Smooth muscle cell (in vitro differentiated cells): ENCODE data around the gene GMEB1. TPM values are rescaled to one million over a fixed set of nuclear protein-coding genes. Genes with fewer than 3 reads are reported as not detected.
A peak's percentile ranks its signal among the peaks of the same experiment; 100 is the strongest.
"Not testable (repeated sequence)": the region's sequence is repeated elsewhere in the genome, so short reads cannot be mapped to it uniquely, and the experiment has no call there.

Experiments
- DNase-seq: peaks from one replicate; lab custom pipeline; 2025; ENCODE audit not compliant: unreplicated experiment; lab: John Stamatoyannopoulos, UW
- H2AFZ ChIP-seq: fragments of 200-600 bp; sonication (generic); 2 replicates; pipeline ENCODE4 v1.6.0; 2016; ENCODE audit warnings: antibody characterized with exemption, low read depth, mild to moderate bottlenecking
- H3F3A ChIP-seq: fragments of 200-600 bp; sonication (generic); 2 replicates; pipeline ENCODE4 v1.6.0; 2017; ENCODE audit warnings: antibody characterized with exemption, low read depth
- H3K27ac ChIP-seq: fragments of 200-600 bp; sonication (generic); 2 replicates; pipeline ENCODE4 v1.5.1; 2016; ENCODE audit warnings: low read depth, mild to moderate bottlenecking
- H3K27me3 ChIP-seq: fragments of 200-600 bp; sonication (generic); 2 replicates; pipeline ENCODE4 v1.6.1; 2016; ENCODE audit warnings: low read depth, mild to moderate bottlenecking
- H3K36me3 ChIP-seq: fragments of 200-600 bp; sonication (generic); 2 replicates; pipeline ENCODE4 v1.5.1; 2016; ENCODE audit warnings: low read depth
- H3K4me1 ChIP-seq: fragments of 200-600 bp; sonication (generic); 2 replicates; pipeline ENCODE4 v1.5.1; 2016; ENCODE audit warnings: low read depth
- H3K4me2 ChIP-seq: fragments of 200-600 bp; sonication (generic); 2 replicates; pipeline ENCODE4 v1.6.0; 2016; ENCODE audit warnings: mild to moderate bottlenecking
- H3K4me3 ChIP-seq: fragments of 200-600 bp; sonication (generic); 2 replicates; pipeline ENCODE4 v1.5.1; 2016; ENCODE audit warnings: mild to moderate bottlenecking
- H3K79me2 ChIP-seq: fragments of 200-600 bp; sonication (generic); 2 replicates; pipeline ENCODE4 v1.6.0; 2016; ENCODE audit warnings: low read depth, mild to moderate bottlenecking
- H3K9ac ChIP-seq: fragments of 200-600 bp; sonication (generic); 2 replicates; pipeline ENCODE4 v1.6.0; 2016; ENCODE audit warnings: low read depth
- H3K9me3 ChIP-seq: fragments of 200-600 bp; sonication (generic); replicated peaks from 2 replicates; pipeline ENCODE4 v1.5.1; 2016; ENCODE audit warnings: low read depth
- H4K20me1 ChIP-seq: fragments of 200-600 bp; sonication (generic); 2 replicates; pipeline ENCODE4 v1.6.0; 2016; ENCODE audit warnings: low read depth
- WGBS: methylation state at CpG from one replicate; pipeline ENCODE4 v1.1.7; 2016; ENCODE audit warnings: low lambda C conversion rate; 5-methylcytosine and 5-hydroxymethylcytosine counted together
- polyA plus RNA-seq: library from polyadenylated mRNA; unstranded; fragments of >200 nt; fragmentation: Nextera tagmentation; extraction: Ambion mirVana; gene quantifications from 2 replicates; pipeline ENCODE4 v1.2.1, GENCODE V29; 2016
- total RNA-seq: library from RNA; depleted of rRNA; stranded (reverse); fragments of >200 nt; gene quantifications from 2 replicates; pipeline ENCODE4 v1.2.3, GENCODE V29; 2014
- TF ChIP-seq, protein P1 (sequence below): fragments of 200-600 bp; sonication (generic); IDR thresholded peaks from 2 replicates; pipeline ENCODE4 v1.5.1; 2017; ENCODE audit warnings: borderline replicate concordance, mild to moderate bottlenecking, antibody characterized with exemption; ENCODE audit not compliant: insufficient read depth, poor library complexity, severe bottlenecking

Gene GMEB1
- total and polyA plus RNA-seq, 2 experiments from 2014 or later: 13.0 to 16.3 TPM

- Histone ChIP-seq H3K4me3 (peak within 1 kb of the TSS; percentile 41), H3K9me3 (no peaks in the 10 kb centered on the region), H3K27ac (peak within 1 kb of the TSS; percentile 99), H3F3A (no peaks in the 10 kb centered on the region), H3K79me2 (no peaks in the 10 kb centered on the region), H3K27me3 (no peaks in the 10 kb centered on the region), H4K20me1 (no peaks in the 10 kb centered on the region), H3K4me2 (peak within 1 kb of the TSS; percentile 80), H3K4me1 (peaks cover 4% of the 10 kb centered on the region), H3K36me3 (no peaks in the 10 kb centered on the region), H3K9ac (peak within 1 kb of the TSS; percentile 98), H2AFZ (peak within 1 kb of the TSS; percentile 73)
- TF ChIP-seq, protein P1, sequence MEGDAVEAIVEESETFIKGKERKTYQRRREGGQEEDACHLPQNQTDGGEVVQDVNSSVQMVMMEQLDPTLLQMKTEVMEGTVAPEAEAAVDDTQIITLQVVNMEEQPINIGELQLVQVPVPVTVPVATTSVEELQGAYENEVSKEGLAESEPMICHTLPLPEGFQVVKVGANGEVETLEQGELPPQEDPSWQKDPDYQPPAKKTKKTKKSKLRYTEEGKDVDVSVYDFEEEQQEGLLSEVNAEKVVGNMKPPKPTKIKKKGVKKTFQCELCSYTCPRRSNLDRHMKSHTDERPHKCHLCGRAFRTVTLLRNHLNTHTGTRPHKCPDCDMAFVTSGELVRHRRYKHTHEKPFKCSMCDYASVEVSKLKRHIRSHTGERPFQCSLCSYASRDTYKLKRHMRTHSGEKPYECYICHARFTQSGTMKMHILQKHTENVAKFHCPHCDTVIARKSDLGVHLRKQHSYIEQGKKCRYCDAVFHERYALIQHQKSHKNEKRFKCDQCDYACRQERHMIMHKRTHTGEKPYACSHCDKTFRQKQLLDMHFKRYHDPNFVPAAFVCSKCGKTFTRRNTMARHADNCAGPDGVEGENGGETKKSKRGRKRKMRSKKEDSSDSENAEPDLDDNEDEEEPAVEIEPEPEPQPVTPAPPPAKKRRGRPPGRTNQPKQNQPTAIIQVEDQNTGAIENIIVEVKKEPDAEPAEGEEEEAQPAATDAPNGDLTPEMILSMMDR: no peak
- 5% methylated on average over 28 of the region's 28 CpGs for WGBS
- peak; percentile 36 for DNase-seq
These were observed 19.9 kb upstream of the GMEB1 start, which contains the start of gene RNU11 for GRCh38 chr1:28648474-28649198. TSS of gene RNU11 (plus strand) at chr1:28648600.

- not testable (repeated sequence) for H4K20me1 ChIP-seq, H3K9ac ChIP-seq, H2AFZ ChIP-seq, H3K4me2 ChIP-seq, DNase-seq, H3K27ac ChIP-seq, H3F3A ChIP-seq, H3K79me2 ChIP-seq, H3K4me1 ChIP-seq, H3K4me3 ChIP-seq, H3K27me3 ChIP-seq, H3K9me3 ChIP-seq, H3K36me3 ChIP-seq
- 97% methylated on average over 13 of the region's 13 CpGs for WGBS
These were observed 15.5 kb upstream of the GMEB1 start for GRCh38 chr1:28653063-28653462.

- WGBS: 76% methylated on average over 3 of the region's 3 CpGs
- H3K4me1 ChIP-seq: not testable (repeated sequence)
These were observed 14.7 kb upstream of the GMEB1 start for GRCh38 chr1:28653870-28654269.

GRCh38 chr1:28655448-28656311, 12.9 kb upstream of the GMEB1 start:
- H3F3A ChIP-seq, H3K27me3 ChIP-seq, H3K4me2 ChIP-seq, H2AFZ ChIP-seq, H3K79me2 ChIP-seq, H3K9ac ChIP-seq, DNase-seq, H3K27ac ChIP-seq, H3K4me1 ChIP-seq, H3K4me3 ChIP-seq, H3K9me3 ChIP-seq, H4K20me1 ChIP-seq, H3K36me3 ChIP-seq: not testable (repeated sequence)
- 92% methylated on average over 10 of the region's 10 CpGs for WGBS

More at GRCh38 chr1:28653870-28654269, 14.7 kb upstream of the GMEB1 start:
- H3K79me2 ChIP-seq, H3K4me3 ChIP-seq, H3K9ac ChIP-seq, DNase-seq, H3K27ac ChIP-seq, H3K4me2 ChIP-seq, H4K20me1 ChIP-seq, H3K9me3 ChIP-seq, H2AFZ ChIP-seq, H3K36me3 ChIP-seq, H3F3A ChIP-seq, H3K27me3 ChIP-seq: not testable (repeated sequence)
- TF ChIP-seq, protein P1: peak; percentile 28
